ENCODE data around the gene RBL2. TPM values are rescaled to one million over a fixed set of nuclear protein-coding genes. Genes with fewer than 3 reads are reported as not detected.

The RBL2 gene
- total and polyA plus RNA-seq, 9 of the 15 experiments (the other 6 are each of a cell fraction or from before 2014, with no cell fraction given), result 7.8 to 76.3 (median 28.5) TPM

DNA sequence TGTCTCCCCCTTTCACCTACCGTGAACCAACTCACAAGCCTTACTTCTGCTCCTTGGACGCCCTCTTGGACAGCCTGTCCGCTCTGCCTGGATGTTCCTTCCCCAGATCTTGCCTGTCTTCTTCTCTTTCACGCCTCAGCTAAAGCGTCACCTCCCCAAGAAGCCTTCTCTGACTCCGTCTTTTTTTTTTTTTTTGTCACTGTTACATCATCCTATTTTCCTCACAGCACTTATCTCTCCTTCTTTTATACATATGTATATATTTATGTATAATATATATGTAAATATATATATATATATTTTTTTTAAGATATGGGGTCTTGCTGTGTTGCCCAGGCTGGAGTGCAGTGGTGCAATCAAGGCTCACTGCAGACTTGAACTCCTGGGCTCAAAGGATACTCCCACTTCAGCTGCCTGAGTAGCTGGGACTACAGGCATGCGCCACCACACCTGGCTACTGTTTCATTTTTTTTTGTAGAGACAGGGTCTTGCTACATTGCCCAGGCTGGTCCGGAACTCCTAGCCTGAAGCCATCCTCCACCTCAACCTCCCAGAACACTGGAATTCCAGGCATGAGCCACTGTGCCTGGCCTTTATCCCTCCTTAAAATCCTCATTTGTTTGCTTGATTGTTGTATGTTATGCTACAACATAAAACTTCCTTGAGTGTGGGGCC lies 85.3 kb downstream of the RBL2 start:
- Histone ChIP-seq H2AFZ (ENCODE audit: low read depth, low read length) (no peak overlapping the region; the same call in 1 of the 2 replicates), H3K36me3 (ENCODE audit: control insufficient read depth, insufficient read depth, low read length) (no peaks in the 10 kb centered on the region), H3K9me1 (ENCODE audit: control insufficient read depth, insufficient read depth, low read length) (no peaks in the 10 kb centered on the region), H4K20me1 (replicated peaks; ENCODE audit: control insufficient read depth, insufficient read depth, low read length) (no peaks in the 10 kb centered on the region), H3K4me3 (no peak overlapping the region), H3K27me3 (ENCODE audit: control insufficient read depth in 2 of 2, insufficient read depth in 2 of 2, low read length in 2 of 2) (peaks cover 20 to 35% of the 10 kb centered on the region in 2 experiments), H3K4me2 (ENCODE audit: insufficient read depth, low read length) (no peak overlapping the region), H3K27ac (ENCODE audit: extremely low read depth, low read depth, low read length) (no peak overlapping the region), H3K4me1 (replicated peaks in 1 of 2; ENCODE audit: control insufficient read depth in 2 of 2, insufficient read depth in 2 of 2, low read length in 2 of 2) (peaks cover 0 to 6% of the 10 kb centered on the region in 2 experiments; a peak in 2 of 5 replicates), H3K9me3 (replicated peaks; ENCODE audit: control insufficient read depth, insufficient read depth, low read depth, low read length) (no peaks in the 10 kb centered on the region), H3K79me2 (ENCODE audit: control insufficient read depth, insufficient read depth, low read length) (no peaks in the 10 kb centered on the region), H3K9ac (ENCODE audit: insufficient read depth in 1 of 2, low read depth in 2 of 2, low read length in 2 of 2) (no peak overlapping the region)
- ChIA-PET CTCF (ENCODE audit: low intra/inter-chr PET ratio) (no interaction called here), POLR2A (no interaction called here)
- DNase-seq (ENCODE audit: extremely low read depth in 1 of 4, low spot score in 3 of 4) (no peak), FAIRE-seq (no peak), ATAC-seq (no peak)
- no TSS peak for BruUV-seq (replicated peaks)
- in situ Hi-C loops (cut with MboI) (loop anchor here (25.0 kb wide), 1 partner anchor 1332 kb away; no protein-coding TSS in a partner anchor), intact Hi-C loops (cut with micrococcal nuclease) (no loop called here)
- 29% methylated on average over 8 of the region's 8 CpGs for WGBS (ENCODE audit: insufficient coverage, low coverage, missing lambda C conversion rate)
- TF ChIP-seq CTBP1 (IDR thresholded peaks at IDR 0.05; ENCODE audit: borderline replicate concordance) (no peak), CEBPG (CRISPR knock-in tag; IDR thresholded peaks at IDR 0.05) (no peak), CEBPG (tag; conservative IDR thresholded peaks at IDR 0.05 in 1 of 2, IDR thresholded peaks at IDR 0.05 in 1 of 2) (peak in 1 of 2 experiments; percentile 50; a peak in 1 of 4 replicates), ZNF121 (CRISPR knock-in tag; conservative IDR thresholded peaks at IDR 0.05) (peak; percentile 89)
